ENCODE results near the gene CXCL12. TPM values are rescaled to one million over a fixed set of nuclear protein-coding genes. Genes with fewer than 3 reads are reported as not detected.

The CXCL12 gene
- total RNA-seq, 1 donor from 2014 or later, result not detected

- no peak overlapping the region for H3K4me3 Mint-ChIP-seq
- no peak overlapping the region for H3K27ac Mint-ChIP-seq
- intact Hi-C loops (cut with micrococcal nuclease), result no loop called here
- H3K27me3 Mint-ChIP-seq (ENCODE audit: insufficient read depth), result peaks cover 2% of the 10 kb centered on the region
- H3K4me1 Mint-ChIP-seq (ENCODE audit: low read depth), result no peaks in the 10 kb centered on the region
- H3K9me3 Mint-ChIP-seq, result no peaks in the 10 kb centered on the region
- no peaks in the 10 kb centered on the region for H3K36me3 Mint-ChIP-seq (ENCODE audit: low read depth)
- no peak for DNase-seq (ENCODE audit: low spot score)
These were observed 31.3 kb upstream of the CXCL12 start for GRCh38 chr10:44416021-44416771.

GRCh38 chr10:44415121-44415520 lies 30.2 kb upstream of the CXCL12 start:
- Mint-ChIP-seq H3K4me1 (ENCODE audit: low read depth) (no peaks in the 10 kb centered on the region), H3K9me3 (no peaks in the 10 kb centered on the region), H3K4me3 (no peak overlapping the region), H3K27me3 (ENCODE audit: insufficient read depth) (peaks cover 5% of the 10 kb centered on the region), H3K36me3 (ENCODE audit: low read depth) (no peaks in the 10 kb centered on the region), H3K27ac (no peak overlapping the region)
- DNase-seq (ENCODE audit: low spot score), result no peak
- intact Hi-C loops (cut with micrococcal nuclease), result no loop called here

DNA sequence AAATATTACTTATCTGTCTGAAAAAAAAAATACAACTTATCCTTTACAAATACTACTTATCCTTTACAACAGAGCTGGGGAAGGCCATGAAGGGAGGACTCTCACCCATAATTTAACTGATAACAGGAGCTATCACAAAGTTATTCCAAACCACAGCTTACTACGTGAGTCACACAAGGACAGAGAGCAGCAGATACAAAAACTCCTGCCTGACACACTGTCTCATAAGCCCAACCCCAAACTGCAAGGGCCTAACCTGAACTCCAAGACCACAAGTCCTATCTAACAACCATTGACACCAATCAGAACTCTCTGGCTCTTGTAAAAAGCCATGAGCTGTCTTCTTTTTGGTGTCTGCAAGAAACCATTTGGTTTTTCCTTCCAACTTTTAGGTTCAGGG lies 28.5 kb upstream of the CXCL12 start:
- Mint-ChIP-seq H3K27me3 (ENCODE audit: insufficient read depth) (peaks cover 5% of the 10 kb centered on the region), H3K4me1 (ENCODE audit: low read depth) (no peaks in the 10 kb centered on the region), H3K36me3 (ENCODE audit: low read depth) (no peaks in the 10 kb centered on the region), H3K4me3 (no peak overlapping the region), H3K9me3 (no peaks in the 10 kb centered on the region), H3K27ac (no peak overlapping the region)
- no peak for DNase-seq (ENCODE audit: low spot score)
- intact Hi-C loops (cut with micrococcal nuclease), result no loop called here

GRCh38 chr10:44411251-44411650 lies 26.4 kb upstream of the CXCL12 start:
- intact Hi-C loops (cut with micrococcal nuclease), result no loop called here
- Mint-ChIP-seq H3K9me3 (no peaks in the 10 kb centered on the region), H3K4me1 (ENCODE audit: low read depth) (no peaks in the 10 kb centered on the region), H3K36me3 (ENCODE audit: low read depth) (no peaks in the 10 kb centered on the region), H3K27me3 (ENCODE audit: insufficient read depth) (peaks cover 5% of the 10 kb centered on the region), H3K4me3 (no peak overlapping the region), H3K27ac (no peak overlapping the region)
- no peak for DNase-seq (ENCODE audit: low spot score)

DNA sequence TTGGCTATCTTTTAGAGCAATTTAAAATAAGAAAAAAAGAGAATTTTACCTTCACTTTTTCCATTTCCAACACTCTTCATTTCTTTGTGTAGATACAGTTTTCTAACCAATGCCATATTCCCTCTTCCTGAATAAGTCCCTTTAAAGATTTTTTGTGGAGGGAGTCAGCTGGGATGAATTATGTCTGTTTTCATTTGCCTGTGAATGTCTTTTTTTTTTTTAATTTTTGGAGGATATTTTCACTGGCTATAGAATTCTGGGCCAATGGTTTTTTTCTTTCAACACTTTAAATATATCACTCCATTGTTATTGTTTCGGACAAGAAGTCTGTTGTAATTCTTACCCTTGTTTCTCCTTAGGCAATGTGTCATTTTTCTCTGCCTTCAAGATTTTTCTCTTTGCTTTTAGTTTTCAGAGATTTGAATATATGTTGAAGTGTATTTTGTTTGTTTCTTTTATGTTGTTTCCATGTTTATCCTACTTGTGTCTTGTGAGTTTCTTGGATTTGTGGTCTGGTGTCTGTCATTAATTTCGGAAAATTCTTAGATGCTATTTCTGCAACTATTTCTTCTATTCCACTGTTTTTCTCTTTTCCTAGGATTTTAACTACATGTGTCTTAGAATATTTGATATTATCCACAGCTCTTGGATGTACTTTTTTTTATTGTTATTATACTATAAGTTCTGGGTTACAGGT lies 20.0 kb upstream of the CXCL12 start:
- intact Hi-C loops (cut with micrococcal nuclease), result no loop called here
- no peaks in the 10 kb centered on the region for H3K9me3 Mint-ChIP-seq
- H3K36me3 Mint-ChIP-seq (ENCODE audit: low read depth), result no peaks in the 10 kb centered on the region
- no peak overlapping the region for H3K27ac Mint-ChIP-seq
- no peak overlapping the region for H3K4me3 Mint-ChIP-seq
- no peak for DNase-seq (ENCODE audit: low spot score)
- H3K27me3 Mint-ChIP-seq (ENCODE audit: insufficient read depth), result peaks cover 4% of the 10 kb centered on the region
- H3K4me1 Mint-ChIP-seq (ENCODE audit: low read depth), result no peaks in the 10 kb centered on the region

GRCh38 chr10:44402465-44403195 lies 17.7 kb upstream of the CXCL12 start:
- Mint-ChIP-seq H3K4me3 (no peak overlapping the region), H3K9me3 (no peaks in the 10 kb centered on the region), H3K36me3 (ENCODE audit: low read depth) (no peaks in the 10 kb centered on the region), H3K27me3 (ENCODE audit: insufficient read depth) (peaks cover 11% of the 10 kb centered on the region), H3K4me1 (ENCODE audit: low read depth) (no peaks in the 10 kb centered on the region), H3K27ac (no peak overlapping the region)
- no peak for DNase-seq (ENCODE audit: low spot score)
- intact Hi-C loops (cut with micrococcal nuclease), result no loop called here

DNA sequence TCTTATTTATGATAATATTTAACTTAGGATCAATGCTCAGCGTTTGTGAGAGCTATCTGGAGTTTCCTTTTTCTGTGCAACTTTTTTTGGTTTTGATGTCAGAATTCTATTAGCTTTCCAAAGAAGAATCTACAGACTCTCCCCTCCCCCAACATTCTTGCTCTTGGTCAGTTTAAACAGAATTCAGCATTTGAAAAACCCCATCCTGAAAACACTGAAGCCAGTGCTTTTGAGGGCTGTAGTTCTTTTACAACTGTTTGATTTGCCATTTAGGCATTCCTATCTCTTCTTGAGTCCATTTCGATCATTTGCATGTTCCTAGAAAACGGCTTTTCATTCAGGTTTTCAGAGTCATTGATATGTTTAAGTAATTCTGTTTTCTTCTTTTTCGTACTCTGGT lies 15.6 kb upstream of the CXCL12 start:
- intact Hi-C loops (cut with micrococcal nuclease), result no loop called here
- H3K36me3 Mint-ChIP-seq (ENCODE audit: low read depth), result no peaks in the 10 kb centered on the region
- no peaks in the 10 kb centered on the region for H3K9me3 Mint-ChIP-seq
- H3K27ac Mint-ChIP-seq, result no peak overlapping the region
- H3K27me3 Mint-ChIP-seq (ENCODE audit: insufficient read depth), result peaks cover 14% of the 10 kb centered on the region
- no peaks in the 10 kb centered on the region for H3K4me1 Mint-ChIP-seq (ENCODE audit: low read depth)
- H3K4me3 Mint-ChIP-seq, result no peak overlapping the region
- DNase-seq (ENCODE audit: low spot score), result no peak

GRCh38 chr10:44399659-44400451 lies 15.0 kb upstream of the CXCL12 start:
- no peak for DNase-seq (ENCODE audit: low spot score)
- H3K9me3 Mint-ChIP-seq, result no peaks in the 10 kb centered on the region
- no peaks in the 10 kb centered on the region for H3K4me1 Mint-ChIP-seq (ENCODE audit: low read depth)
- no peaks in the 10 kb centered on the region for H3K36me3 Mint-ChIP-seq (ENCODE audit: low read depth)
- no peak overlapping the region for H3K27ac Mint-ChIP-seq
- H3K27me3 Mint-ChIP-seq (ENCODE audit: insufficient read depth), result peaks cover 16% of the 10 kb centered on the region
- intact Hi-C loops (cut with micrococcal nuclease), result no loop called here
- no peak overlapping the region for H3K4me3 Mint-ChIP-seq

DNA sequence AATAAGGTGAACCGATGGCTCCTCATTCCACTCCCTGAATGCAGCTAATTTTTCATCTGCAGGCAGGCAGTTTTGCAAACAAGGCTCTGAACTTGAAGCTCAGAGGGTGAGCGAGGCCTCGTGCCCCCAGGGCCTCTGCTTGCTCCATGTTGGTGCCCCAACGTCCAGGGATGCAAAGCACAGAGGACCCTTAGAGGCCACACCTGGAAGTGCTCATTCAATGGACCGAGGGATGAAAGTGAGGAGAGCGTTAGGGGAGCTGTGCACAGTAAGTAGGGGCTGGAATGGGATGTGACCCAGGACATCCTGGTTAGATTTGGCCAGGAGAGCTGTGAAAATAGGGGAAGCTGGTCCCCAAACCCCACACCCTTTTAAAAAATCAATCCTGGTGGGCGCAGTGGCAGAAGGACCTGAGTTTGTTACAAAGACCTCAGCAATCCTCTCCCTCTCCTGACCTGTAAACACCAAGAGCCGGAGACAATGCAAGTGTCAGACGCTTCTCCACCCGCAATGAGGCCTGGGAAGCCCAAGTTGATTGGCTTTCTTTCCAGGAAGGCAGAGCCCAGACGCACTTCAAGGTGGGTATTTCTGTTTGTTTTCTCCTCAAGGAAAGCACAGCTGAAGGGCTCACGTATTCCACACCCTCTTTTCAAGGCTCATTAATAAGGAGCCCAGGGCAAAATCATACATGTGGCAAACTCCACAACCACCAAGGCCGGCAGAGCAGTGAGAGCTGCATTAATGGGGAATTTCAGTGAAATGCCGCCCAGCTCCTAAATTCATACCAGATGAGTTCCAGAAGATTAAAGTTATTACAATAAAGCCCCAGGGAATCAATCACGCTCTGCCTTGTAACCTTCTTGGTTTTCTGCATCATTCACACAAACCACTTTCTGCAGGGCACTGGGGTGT lies 14.1 kb upstream of the CXCL12 start:
- no peak for DNase-seq (ENCODE audit: low spot score)
- intact Hi-C loops (cut with micrococcal nuclease), result no loop called here
- no peak overlapping the region for H3K27ac Mint-ChIP-seq
- no peaks in the 10 kb centered on the region for H3K4me1 Mint-ChIP-seq (ENCODE audit: low read depth)
- no peaks in the 10 kb centered on the region for H3K36me3 Mint-ChIP-seq (ENCODE audit: low read depth)
- H3K27me3 Mint-ChIP-seq (ENCODE audit: insufficient read depth), result peaks cover 16% of the 10 kb centered on the region
- no peak overlapping the region for H3K4me3 Mint-ChIP-seq
- no peaks in the 10 kb centered on the region for H3K9me3 Mint-ChIP-seq

- Mint-ChIP-seq H3K9me3 (no peaks in the 10 kb centered on the region), H3K27me3 (ENCODE audit: insufficient read depth) (peaks cover 16% of the 10 kb centered on the region), H3K36me3 (ENCODE audit: low read depth) (no peaks in the 10 kb centered on the region), H3K27ac (no peak overlapping the region), H3K4me1 (ENCODE audit: low read depth) (no peaks in the 10 kb centered on the region), H3K4me3 (no peak overlapping the region)
- DNase-seq (ENCODE audit: low spot score), result no peak
- intact Hi-C loops (cut with micrococcal nuclease), result no loop called here
These were observed 13.4 kb upstream of the CXCL12 start for GRCh38 chr10:44398271-44398670.

- H3K4me1 Mint-ChIP-seq (ENCODE audit: low read depth), result no peaks in the 10 kb centered on the region
- H3K4me3 Mint-ChIP-seq, result no peak overlapping the region
These were observed 12.8 kb upstream of the CXCL12 start for GRCh38 chr10:44397476-44398225.

More at GRCh38 chr10:44397476-44398225, 12.8 kb upstream of the CXCL12 start:
- no peak for DNase-seq (ENCODE audit: low spot score)
- H3K9me3 Mint-ChIP-seq, result no peaks in the 10 kb centered on the region
- H3K27me3 Mint-ChIP-seq (ENCODE audit: insufficient read depth), result peaks cover 16% of the 10 kb centered on the region
- H3K36me3 Mint-ChIP-seq (ENCODE audit: low read depth), result no peaks in the 10 kb centered on the region
- H3K27ac Mint-ChIP-seq, result no peak overlapping the region
- intact Hi-C loops (cut with micrococcal nuclease), result no loop called here
